ENCODE results near the gene PPP4R4. TPM values are rescaled to one million over a fixed set of nuclear protein-coding genes. Genes with fewer than 3 reads are reported as not detected.

The PPP4R4 gene
- total RNA-seq (1 to 10 TPM in 1 of 9 donors, under 1 TPM in 3, not detected in 5; 0.06 to 1.0 (median 0.66) TPM), polyA plus RNA-seq (under 1 TPM in 1 of 2 donors, not detected in 1; 0.40 TPM)
- long read RNA-seq, donor 1 = 0 reads
- long read RNA-seq, donor 2 = 0 reads
- long read RNA-seq, donor 3, partial matches to known transcripts = 0 of 2 reads
- long read RNA-seq, donor 3, other reads (novel, unspliced or antisense) = 2 of 2 reads

- no peaks in the 10 kb centered on the region for H3K9me3 ChIP-seq
- TF ChIP-seq POLR2A (IDR thresholded peaks at IDR 0.05) (no peak), CTCF (IDR thresholded peaks at IDR 0.05) (no peak)
- WGBS, 4 donors = 0 to 2% (median 1%) methylated on average over 24 to 84 of the region's 84 CpGs; no CpG with 5 or more reads in 1 of the 4 donors
- H3K27me3 ChIP-seq = peaks cover 0 to 49% (median 9%) of the 10 kb centered on the region in 9 donors
- DNase-seq (peak; percentile 79 to 90 (median 87)), ATAC-seq (peak; percentile 72 to 93 (median 90))
- H3K4me1 ChIP-seq = peaks cover 0 to 23% (median 14%) of the 10 kb centered on the region in 12 donors
- H3K36me3 ChIP-seq = no peaks in the 10 kb centered on the region
- peak within 1 kb of the TSS in 7 of 12 donors; percentile 29 to 69 (median 38) for H3K27ac ChIP-seq
- intact Hi-C loops (cut with DNase I) = no loop called here
- peak within 1 kb of the TSS; percentile 43 to 82 (median 64) for H3K4me3 ChIP-seq
These were observed at the start of gene PPP4R4 for GRCh38 chr14:94173885-94174603. Gene PPP4R4, plus strand, starts transcription at chr14:94174322. Its CDS starts 144 bp downstream, at chr14:94174466.

GRCh38 chr14:94124582-94125377 lies 49.3 kb upstream of the PPP4R4 start:
- Histone ChIP-seq H3K27ac (no peak overlapping the region), H3K4me3 (no peak overlapping the region), H3K27me3 (no peaks in the 10 kb centered on the region), H3K4me1 (peaks cover 0 to 10% (median under 1%) of the 10 kb centered on the region in 12 donors), H3K36me3 (peaks cover 0 to 12% (median 0%) of the 10 kb centered on the region in 9 donors), H3K9me3 (peaks cover 0 to 14% (median 0%) of the 10 kb centered on the region in 12 donors)
- DNase-seq = no peak
- ATAC-seq = no peak
- intact Hi-C loops (cut with DNase I) = loop anchor here in 1 of 10 donors (5.0 kb wide), 1 partner anchor 42 kb away; the partner anchor contains the start of genes DDX24 and IFI27L1
- TF ChIP-seq CTCF (IDR thresholded peaks at IDR 0.05) = no peak
- TF ChIP-seq POLR2A (IDR thresholded peaks at IDR 0.05) = no peak
- WGBS, 4 donors = 88 to 94% (median 91%) methylated on average over 9 of the region's 9 CpGs

- TF ChIP-seq CTCF (IDR thresholded peaks at IDR 0.05) (no peak), POLR2A (IDR thresholded peaks at IDR 0.05) (no peak)
- DNase-seq (no peak), ATAC-seq (no peak)
- H3K4me3 ChIP-seq = no peak overlapping the region
- peaks cover 0 to 5% (median 0%) of the 10 kb centered on the region in 12 donors for H3K9me3 ChIP-seq
- 85 to 91% (median 86%) methylated on average over 5 to 6 of the region's 6 CpGs for WGBS, 4 donors
- H3K4me1 ChIP-seq = peaks cover 0 to 18% (median 8%) of the 10 kb centered on the region in 12 donors
- peaks cover 0 to 12% (median 0%) of the 10 kb centered on the region in 9 donors for H3K36me3 ChIP-seq
- H3K27me3 ChIP-seq = no peaks in the 10 kb centered on the region
- no peak overlapping the region for H3K27ac ChIP-seq
- intact Hi-C loops (cut with DNase I) = loop anchor here in 1 of 10 donors (5.0 kb wide), 1 partner anchor 44 kb away; the partner anchor contains the start of genes DDX24 and IFI27L1
These were observed 48.3 kb upstream of the PPP4R4 start for GRCh38 chr14:94125659-94126418.
